Measurements from ENCODE around the gene RS1.

DNA sequence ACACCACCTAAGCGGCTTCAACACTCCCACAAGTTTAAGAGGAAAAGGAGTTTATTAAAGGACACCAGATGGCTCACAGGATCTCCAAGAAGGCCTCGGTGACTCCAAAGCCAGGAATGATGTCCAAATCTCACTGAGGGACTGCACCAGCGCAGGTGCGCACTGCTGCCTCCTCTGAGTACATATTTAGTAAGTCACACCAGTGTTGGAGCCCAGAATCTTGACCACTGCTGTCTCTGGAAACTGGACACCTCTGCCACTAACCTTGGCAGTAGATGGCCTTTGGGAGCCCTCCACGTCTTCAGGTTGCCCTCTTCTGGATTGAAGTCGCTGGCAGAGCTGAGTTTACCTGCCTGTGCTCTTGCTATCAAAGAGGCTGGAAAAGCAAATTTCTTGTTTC lies 10.1 kb upstream of the RS1 start:
- TF ChIP-seq POLR2A (IDR thresholded peaks at IDR 0.05) = no peak
- TF ChIP-seq, protein P1, sequence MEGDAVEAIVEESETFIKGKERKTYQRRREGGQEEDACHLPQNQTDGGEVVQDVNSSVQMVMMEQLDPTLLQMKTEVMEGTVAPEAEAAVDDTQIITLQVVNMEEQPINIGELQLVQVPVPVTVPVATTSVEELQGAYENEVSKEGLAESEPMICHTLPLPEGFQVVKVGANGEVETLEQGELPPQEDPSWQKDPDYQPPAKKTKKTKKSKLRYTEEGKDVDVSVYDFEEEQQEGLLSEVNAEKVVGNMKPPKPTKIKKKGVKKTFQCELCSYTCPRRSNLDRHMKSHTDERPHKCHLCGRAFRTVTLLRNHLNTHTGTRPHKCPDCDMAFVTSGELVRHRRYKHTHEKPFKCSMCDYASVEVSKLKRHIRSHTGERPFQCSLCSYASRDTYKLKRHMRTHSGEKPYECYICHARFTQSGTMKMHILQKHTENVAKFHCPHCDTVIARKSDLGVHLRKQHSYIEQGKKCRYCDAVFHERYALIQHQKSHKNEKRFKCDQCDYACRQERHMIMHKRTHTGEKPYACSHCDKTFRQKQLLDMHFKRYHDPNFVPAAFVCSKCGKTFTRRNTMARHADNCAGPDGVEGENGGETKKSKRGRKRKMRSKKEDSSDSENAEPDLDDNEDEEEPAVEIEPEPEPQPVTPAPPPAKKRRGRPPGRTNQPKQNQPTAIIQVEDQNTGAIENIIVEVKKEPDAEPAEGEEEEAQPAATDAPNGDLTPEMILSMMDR (IDR thresholded peaks at IDR 0.05) = no peak

All from right lobe of liver (tissue), 4 donors.